Stimulated activated naive CD8-positive, alpha-beta T cell treated with anti-CD3 and anti-CD28 coated beads, Interleukin-15, amount 100 ng/mL, for 72 hours (primary cell): ENCODE data around the gene CHTF18.
"Not testable (repeated sequence)": the region's sequence is repeated elsewhere in the genome, so short reads cannot be mapped to it uniquely, and the experiment has no call there.

Experiments used
- ATAC-seq: fragments of 150-1000 bp; cut with Tn5 transposase; 2 replicates; pipeline ENCODE4 v1.10.0; 2021; ENCODE audit warnings: mild to moderate bottlenecking, moderate library complexity
- DNase-seq, 2 donors: peaks; one replicate each; pipeline ENCODE4 v3.0.0; 2021 to 2022
- H3K27ac Mint-ChIP-seq, 2 donors: one replicate each; pipeline ENCODE4 v1.8.0; 2022; ENCODE audit warnings: mild to moderate bottlenecking in 2 of 2, mixed read lengths in 2 of 2, moderate library complexity in 2 of 2
- H3K27me3 Mint-ChIP-seq: one replicate; pipeline ENCODE4 v1.8.0; 2022; ENCODE audit warnings: mixed read lengths
- H3K4me1 Mint-ChIP-seq: one replicate; pipeline ENCODE4 v1.8.0; 2022; ENCODE audit warnings: mild to moderate bottlenecking, mixed read lengths
- H3K4me3 Mint-ChIP-seq, 2 donors: one replicate each; pipeline ENCODE4 v1.8.0; 2022; ENCODE audit warnings: mild to moderate bottlenecking in 2 of 2, mixed read lengths in 2 of 2, moderate library complexity in 1 of 2
- H3K9me3 Mint-ChIP-seq, 2 donors: one replicate each; pipeline ENCODE4 v1.8.0; 2022; ENCODE audit warnings: mixed read lengths in 2 of 2

Gene CHTF18

GRCh38 chr16:752007-752312 is 36.5 kb upstream of the CHTF18 start:
- H3K4me1 Mint-ChIP-seq, result no peaks in the 10 kb centered on the region
- ATAC-seq, result no peak
- no peak overlapping the region for H3K4me3 Mint-ChIP-seq
- no peak for DNase-seq
- peaks cover 8% of the 10 kb centered on the region for H3K27me3 Mint-ChIP-seq
- H3K9me3 Mint-ChIP-seq, result no peaks in the 10 kb centered on the region
- no peak overlapping the region for H3K27ac Mint-ChIP-seq

DNA sequence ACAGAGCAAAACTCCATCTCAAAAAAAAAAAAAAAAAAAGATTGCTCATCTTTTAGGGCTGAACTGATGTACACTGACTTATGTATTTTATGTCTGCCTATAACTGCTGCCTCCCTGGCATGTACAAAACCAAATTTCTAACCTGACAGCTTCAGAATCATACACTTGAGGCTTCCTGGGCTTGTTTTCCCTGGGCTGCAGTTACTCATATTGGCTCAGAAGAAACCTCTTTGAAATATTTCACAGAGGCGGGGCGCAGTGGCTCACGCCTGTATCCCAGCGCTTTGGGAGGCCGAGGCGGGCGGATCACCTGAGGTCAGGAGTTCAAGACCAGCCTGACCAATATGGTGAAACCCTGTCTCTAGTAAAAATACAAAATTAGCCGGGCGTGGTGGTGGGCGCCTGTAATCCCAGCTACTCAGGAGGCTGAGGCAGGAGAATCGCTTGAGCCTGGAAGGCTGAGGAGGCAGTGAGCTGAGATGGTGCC is 34.3 kb upstream of the CHTF18 start:
- not testable (repeated sequence) for ATAC-seq, H3K4me1 Mint-ChIP-seq, H3K9me3 Mint-ChIP-seq, H3K4me3 Mint-ChIP-seq, DNase-seq, H3K27ac Mint-ChIP-seq
- peaks cover 20% of the 10 kb centered on the region for H3K27me3 Mint-ChIP-seq

DNA sequence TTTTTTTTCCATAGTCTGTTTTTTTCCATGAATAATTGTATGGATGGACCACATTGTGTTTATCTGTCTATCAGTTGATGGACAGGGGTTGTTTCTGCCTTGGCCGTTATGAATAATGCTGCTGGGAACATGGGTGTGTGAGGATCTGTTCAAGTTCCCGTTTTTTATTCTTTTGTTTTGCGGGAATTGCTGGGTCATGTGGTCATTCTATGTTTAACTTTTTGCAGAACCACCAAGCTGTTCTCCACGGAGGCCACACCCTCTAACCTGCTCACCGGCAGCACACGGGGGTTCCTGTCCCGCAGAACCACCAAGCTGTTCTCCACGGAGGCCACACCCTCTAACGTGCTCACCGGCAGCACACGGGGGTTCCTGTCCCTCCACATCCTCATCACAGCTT is 33.8 kb upstream of the CHTF18 start:
- H3K4me1 Mint-ChIP-seq, result peaks cover 6% of the 10 kb centered on the region
- DNase-seq (no peak), ATAC-seq (no peak)
- no peak overlapping the region for H3K4me3 Mint-ChIP-seq
- peaks cover 20% of the 10 kb centered on the region for H3K27me3 Mint-ChIP-seq
- no peak overlapping the region for H3K27ac Mint-ChIP-seq
- no peaks in the 10 kb centered on the region for H3K9me3 Mint-ChIP-seq

- no peaks in the 10 kb centered on the region for H3K9me3 Mint-ChIP-seq
Measured at GRCh38 chr16:756428-756827, 32.0 kb upstream of the CHTF18 start.

DNA sequence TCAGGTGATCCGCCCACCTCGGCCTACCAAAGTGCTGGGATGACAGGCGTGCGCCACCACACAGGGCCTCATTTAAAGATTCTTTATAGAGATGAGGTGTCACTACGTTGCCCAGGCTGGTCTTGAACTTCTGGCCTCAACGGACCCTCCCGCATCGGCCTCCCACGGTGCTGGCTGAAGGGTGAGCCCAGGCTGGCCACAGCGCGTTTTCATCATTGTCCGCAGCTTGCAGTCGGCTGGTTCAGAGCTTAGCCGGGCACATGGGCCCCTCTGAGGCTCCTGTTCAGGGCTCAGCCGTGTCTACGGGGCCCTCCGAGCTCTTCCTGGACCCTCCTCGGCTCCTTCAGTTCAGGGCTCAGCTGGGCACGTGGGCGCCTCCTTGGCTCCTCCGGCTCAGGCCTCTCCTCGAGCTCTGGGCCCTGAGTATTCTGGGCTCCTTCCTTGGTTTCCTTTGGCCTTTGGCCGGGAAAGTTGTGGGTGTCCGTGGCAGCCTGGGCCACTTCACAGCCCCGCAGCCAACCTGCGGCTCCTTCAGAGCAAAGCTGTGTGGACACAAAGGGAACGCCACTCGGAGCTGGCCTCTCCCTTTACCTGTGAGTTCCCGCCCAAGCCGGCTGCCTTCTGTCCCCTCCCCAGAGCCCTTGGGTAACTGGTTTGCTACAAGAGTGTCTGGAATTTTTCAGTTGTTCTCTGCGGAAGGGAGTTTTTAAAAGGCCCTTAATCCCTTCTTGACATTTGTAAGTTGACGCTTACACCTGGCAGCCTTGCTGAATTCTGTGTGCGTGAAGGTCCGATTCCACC is 29.1 kb upstream of the CHTF18 start:
- no peak for DNase-seq
- Mint-ChIP-seq H3K27ac (no peak overlapping the region), H3K9me3 (no peaks in the 10 kb centered on the region), H3K27me3 (peaks cover 20% of the 10 kb centered on the region), H3K4me3 (no peak overlapping the region), H3K4me1 (peaks cover 6% of the 10 kb centered on the region)
- no peak for ATAC-seq

More at GRCh38 chr16:756428-756827, 32.0 kb upstream of the CHTF18 start:
- peaks cover 6% of the 10 kb centered on the region for H3K4me1 Mint-ChIP-seq
- no peak for ATAC-seq
- no peak overlapping the region for H3K4me3 Mint-ChIP-seq
- DNase-seq, result no peak
- H3K27me3 Mint-ChIP-seq, result peaks cover 20% of the 10 kb centered on the region
- H3K27ac Mint-ChIP-seq, result no peak overlapping the region

DNA sequence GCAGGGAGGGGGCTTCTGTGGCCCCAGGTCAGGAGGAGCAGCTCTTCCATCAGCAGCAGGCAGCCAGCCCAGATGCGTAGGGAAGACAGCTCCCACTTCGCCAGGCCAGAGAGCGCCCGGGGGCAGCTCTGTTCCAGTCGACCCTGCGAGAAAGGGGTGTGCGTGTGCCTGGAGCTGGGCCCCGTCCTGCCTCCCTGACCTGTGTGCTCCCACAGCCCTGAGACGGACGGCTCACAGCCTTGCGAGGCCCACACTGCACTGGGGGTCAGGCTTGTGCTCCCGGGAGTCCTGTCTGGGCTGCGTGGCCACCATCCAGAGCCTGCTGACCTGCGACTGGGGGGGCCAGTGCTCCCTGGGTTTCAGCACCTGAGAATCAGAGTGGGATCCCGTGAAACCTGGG is 28.4 kb upstream of the CHTF18 start:
- Mint-ChIP-seq H3K4me1 (peaks cover 6% of the 10 kb centered on the region), H3K27ac (no peak overlapping the region), H3K27me3 (peaks cover 20% of the 10 kb centered on the region), H3K4me3 (no peak overlapping the region), H3K9me3 (no peaks in the 10 kb centered on the region)
- DNase-seq (no peak), ATAC-seq (no peak)

- H3K27me3 Mint-ChIP-seq, result peaks cover 20% of the 10 kb centered on the region
Measured at GRCh38 chr16:760545-761343, 27.7 kb upstream of the CHTF18 start, which contains the start of gene MSLN. Gene MSLN (plus strand): TSS chr16:760734. CDS start chr16:762681, 1,947 bp downstream.

DNA sequence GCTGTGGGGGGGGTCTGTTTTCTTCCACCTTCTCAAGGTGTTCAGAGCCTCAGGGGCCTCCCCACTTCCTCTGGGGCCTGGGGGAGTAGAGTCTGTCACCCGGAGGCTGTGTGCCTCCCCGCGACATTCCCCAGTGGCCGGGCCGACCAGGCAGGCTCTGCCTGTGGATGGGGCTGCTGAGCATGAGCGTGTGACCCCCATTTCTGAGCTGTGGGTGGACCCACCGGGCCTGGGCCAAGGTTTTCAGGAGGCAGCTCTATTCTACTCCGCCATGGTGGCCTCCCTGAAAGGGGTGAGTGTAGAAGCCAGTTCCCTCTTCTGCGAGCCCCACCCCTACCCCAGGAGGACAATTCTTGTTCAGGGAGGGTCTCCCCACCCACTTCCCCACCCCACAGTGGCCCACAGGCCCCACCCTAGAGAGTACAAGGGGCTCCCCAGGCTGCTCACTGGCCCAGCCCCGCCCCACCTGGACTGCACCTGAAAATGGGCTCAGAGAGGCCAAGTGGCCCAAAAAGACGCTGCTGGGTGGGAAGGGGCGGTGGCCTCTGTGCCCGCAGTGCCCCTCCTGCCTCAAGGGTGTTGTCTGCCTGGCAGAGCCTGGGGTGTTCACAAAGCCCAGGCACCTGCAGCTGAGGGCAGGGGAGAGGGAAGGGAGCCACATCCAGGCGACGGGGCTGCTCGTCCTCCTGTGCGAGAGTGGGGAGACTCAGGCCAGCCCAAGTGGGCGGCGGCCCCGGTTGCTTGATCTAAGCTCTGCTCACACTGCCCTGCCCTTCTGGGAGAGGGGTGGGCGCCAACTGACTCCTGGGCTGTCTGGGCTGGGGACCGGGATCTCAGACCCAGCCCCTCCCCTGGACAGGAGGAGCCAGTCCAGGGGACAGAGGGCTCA is 26.6 kb upstream of the CHTF18 start:
- peaks cover 6% of the 10 kb centered on the region for H3K4me1 Mint-ChIP-seq
- DNase-seq, result no peak
- ATAC-seq, result no peak
- H3K9me3 Mint-ChIP-seq, result no peaks in the 10 kb centered on the region
- H3K27me3 Mint-ChIP-seq, result peaks cover 13% of the 10 kb centered on the region
- H3K4me3 Mint-ChIP-seq, result no peak overlapping the region
- no peak overlapping the region for H3K27ac Mint-ChIP-seq

More at GRCh38 chr16:760545-761343, 27.7 kb upstream of the CHTF18 start, which contains the start of gene MSLN:
- Mint-ChIP-seq H3K4me3 (no peak within 1 kb of the TSS), H3K4me1 (peaks cover 6% of the 10 kb centered on the region), H3K27ac (no peak within 1 kb of the TSS), H3K9me3 (no peaks in the 10 kb centered on the region)
- DNase-seq (no peak), ATAC-seq (no peak)

GRCh38 chr16:762595-763268 is 25.7 kb upstream of the CHTF18 start:
- H3K27me3 Mint-ChIP-seq, result peaks cover 4% of the 10 kb centered on the region
- H3K9me3 Mint-ChIP-seq, result no peaks in the 10 kb centered on the region
- no peak for ATAC-seq

GRCh38 chr16:763369-764183 is 24.8 kb upstream of the CHTF18 start:
- H3K27me3 Mint-ChIP-seq, result no peaks in the 10 kb centered on the region
- DNase-seq (no peak), ATAC-seq (no peak)
- no peaks in the 10 kb centered on the region for H3K4me1 Mint-ChIP-seq
- no peak overlapping the region for H3K4me3 Mint-ChIP-seq
- no peak overlapping the region for H3K27ac Mint-ChIP-seq
- no peaks in the 10 kb centered on the region for H3K9me3 Mint-ChIP-seq

More at GRCh38 chr16:762595-763268, 25.7 kb upstream of the CHTF18 start:
- Mint-ChIP-seq H3K27ac (no peak overlapping the region), H3K4me1 (peaks cover 1% of the 10 kb centered on the region), H3K4me3 (no peak overlapping the region)
- DNase-seq, result no peak

- Mint-ChIP-seq H3K4me3 (no peak overlapping the region), H3K27ac (no peak overlapping the region), H3K4me1 (no peaks in the 10 kb centered on the region), H3K9me3 (no peaks in the 10 kb centered on the region), H3K27me3 (no peaks in the 10 kb centered on the region)
- DNase-seq (no peak), ATAC-seq (no peak)
Measured at GRCh38 chr16:764184-764750, 24.2 kb upstream of the CHTF18 start.

DNA sequence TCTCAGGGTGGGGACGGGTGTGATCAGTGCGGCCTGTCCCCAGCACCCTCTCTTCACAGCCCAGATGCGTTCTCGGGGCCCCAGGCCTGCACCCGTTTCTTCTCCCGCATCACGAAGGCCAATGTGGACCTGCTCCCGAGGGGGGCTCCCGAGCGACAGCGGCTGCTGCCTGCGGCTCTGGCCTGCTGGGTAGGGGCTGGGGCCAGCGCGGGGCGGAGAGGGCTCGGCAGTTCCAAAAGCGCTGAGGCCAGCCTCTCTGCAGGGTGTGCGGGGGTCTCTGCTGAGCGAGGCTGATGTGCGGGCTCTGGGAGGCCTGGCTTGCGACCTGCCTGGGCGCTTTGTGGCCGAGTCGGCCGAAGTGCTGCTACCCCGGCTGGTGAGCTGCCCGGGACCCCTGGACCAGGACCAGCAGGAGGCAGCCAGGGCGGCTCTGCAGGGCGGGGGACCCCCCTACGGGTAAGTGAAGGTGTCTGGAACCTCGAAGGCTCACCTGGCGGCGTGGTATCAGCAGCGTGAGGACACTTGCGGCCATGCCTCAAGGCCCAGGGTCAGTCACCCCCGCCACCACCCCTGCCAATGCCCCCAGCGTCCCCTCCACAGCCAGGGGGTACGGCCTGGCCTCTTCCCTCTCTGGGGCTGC is 23.5 kb upstream of the CHTF18 start:
- H3K4me1 Mint-ChIP-seq, result no peaks in the 10 kb centered on the region
- H3K9me3 Mint-ChIP-seq, result no peaks in the 10 kb centered on the region
- no peaks in the 10 kb centered on the region for H3K27me3 Mint-ChIP-seq
- H3K4me3 Mint-ChIP-seq, result no peak overlapping the region
- H3K27ac Mint-ChIP-seq, result no peak overlapping the region
- ATAC-seq (no peak), DNase-seq (no peak)

GRCh38 chr16:765488-765865 is 22.9 kb upstream of the CHTF18 start:
- no peak for DNase-seq
- no peak for ATAC-seq
- Mint-ChIP-seq H3K27ac (no peak overlapping the region), H3K4me1 (no peaks in the 10 kb centered on the region), H3K27me3 (no peaks in the 10 kb centered on the region), H3K4me3 (no peak overlapping the region), H3K9me3 (no peaks in the 10 kb centered on the region)
